ENCODE results near the gene MGRN1.

DNA sequence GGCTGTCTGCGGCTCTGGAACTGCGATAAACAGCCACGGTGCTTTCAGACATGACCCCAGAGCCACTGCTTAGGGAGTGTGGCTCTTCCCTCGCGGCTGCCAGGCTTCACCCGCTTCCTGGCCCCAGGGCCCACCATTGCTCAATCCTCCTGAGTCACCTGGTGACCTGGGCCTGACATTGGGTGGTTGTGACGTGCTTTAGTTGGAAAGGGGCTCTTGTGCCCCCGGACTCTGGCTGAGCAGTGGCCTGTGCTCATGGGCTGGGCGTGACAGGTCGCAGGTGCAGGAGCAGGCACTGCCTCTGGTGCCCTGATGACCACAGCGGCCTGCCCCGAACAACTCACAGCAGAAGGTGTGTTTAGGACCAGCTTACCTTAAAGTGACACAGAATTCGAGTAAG lies 60.1 kb downstream of the MGRN1 start:
- TF ChIP-seq EZH2 (IDR thresholded peaks at IDR 0.05; ENCODE audit: insufficient read depth, poor library complexity, severe bottlenecking) (no peak), EZH2phosphoT487 (IDR thresholded peaks at IDR 0.05; ENCODE audit: insufficient read depth, low read depth) (no peak)

Data from GM23248 (cell line).